Coronary artery (tissue), 2 donors: ENCODE measurements around the gene RAET1E.
A peak's percentile ranks its signal among the peaks of the same experiment; 100 is the strongest.
"Not testable (repeated sequence)": the region's sequence is repeated elsewhere in the genome, so short reads cannot be mapped to it uniquely, and the experiment has no call there.

Experiments
- DNase-seq: peaks from one replicate; pipeline ENCODE4 v3.0.0-alpha.2; 2017; ENCODE audit warnings: low spot score
- H3K27ac ChIP-seq, 2 donors: fragments of 200-600 bp; sonication (generic); one replicate each; pipeline ENCODE4 v1.5.1; 2016 to 2019
- H3K4me3 ChIP-seq: fragments of 200-600 bp; sonication (generic); 2 replicates; pipeline ENCODE4 v1.5.1; 2016; ENCODE audit warnings: mild to moderate bottlenecking, moderate library complexity
- CTCF ChIP-seq: fragments of 200-600 bp; sonication (generic); IDR thresholded peaks from one replicate; pipeline ENCODE4 v1.5.1; 2019; ENCODE audit warnings: antibody characterized with exemption

Gene RAET1E

GRCh38 chr6:149910721-149911151 lies 12.8 kb upstream of the RAET1E start:
- Histone ChIP-seq H3K27ac (no peak overlapping the region), H3K4me3 (no peak overlapping the region)
- TF ChIP-seq CTCF, result no peak
- no peak for DNase-seq

GRCh38 chr6:149909701-149910470 lies 12.0 kb upstream of the RAET1E start:
- no peak for TF ChIP-seq CTCF
- peak; percentile 47 for DNase-seq

DNA sequence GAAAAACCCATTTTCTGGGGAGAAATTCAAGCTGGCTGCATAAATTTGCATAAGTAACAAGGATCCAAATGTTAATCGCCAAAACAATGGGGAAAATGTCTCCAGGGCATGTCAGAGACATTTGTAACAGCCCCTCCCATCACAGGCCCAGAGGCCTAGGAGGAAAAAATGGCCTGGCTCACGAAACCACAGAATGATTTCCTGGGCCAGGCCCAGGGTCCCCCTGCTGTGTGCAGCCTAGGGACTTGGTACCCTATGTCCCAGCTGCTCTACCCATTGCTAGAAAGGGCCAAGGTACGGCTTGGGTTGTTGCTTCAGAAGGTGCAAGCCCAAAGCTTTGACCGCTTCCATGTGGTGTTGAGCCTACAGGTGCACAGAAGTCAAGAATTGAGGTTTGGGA lies 10.6 kb upstream of the RAET1E start:
- not testable (repeated sequence) for H3K4me3 ChIP-seq, H3K27ac ChIP-seq
- peak; percentile 38 for DNase-seq

More at GRCh38 chr6:149909701-149910470, 12.0 kb upstream of the RAET1E start:
- no peak overlapping the region for H3K4me3 ChIP-seq
- no peak overlapping the region for H3K27ac ChIP-seq

- no peak overlapping the region for H3K4me3 ChIP-seq
- DNase-seq, result peak; percentile 54
- no peak overlapping the region for H3K27ac ChIP-seq
- TF ChIP-seq CTCF, result no peak
Observed at GRCh38 chr6:149907317-149907716, 9.4 kb upstream of the RAET1E start.

DNA sequence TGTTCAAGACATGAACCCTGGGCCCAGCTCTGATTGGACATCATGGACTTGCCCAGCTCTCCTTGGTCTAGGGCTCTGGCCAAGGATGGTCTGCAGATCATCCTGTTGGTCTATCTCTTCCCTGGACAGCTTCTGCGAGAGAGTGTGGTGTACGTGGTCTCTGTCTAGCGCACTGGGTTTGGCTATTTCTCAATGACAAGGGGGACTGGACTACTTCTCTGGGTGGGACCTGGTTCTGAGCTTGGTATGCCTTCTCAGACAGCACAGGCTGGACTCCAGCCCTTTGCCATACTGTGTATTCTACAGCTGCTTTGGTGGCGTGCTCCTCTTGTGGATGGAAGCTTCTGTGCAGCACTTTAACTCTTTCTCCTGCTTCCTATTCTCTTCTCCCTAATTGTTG lies 8.5 kb upstream of the RAET1E start:
- TF ChIP-seq CTCF, result no peak
- Histone ChIP-seq H3K4me3 (no peak overlapping the region), H3K27ac (no peak overlapping the region)
- DNase-seq, result no peak

- TF ChIP-seq CTCF, result no peak
- no peak overlapping the region for H3K4me3 ChIP-seq
- no peak overlapping the region for H3K27ac ChIP-seq
- DNase-seq, result no peak
Observed at GRCh38 chr6:149905911-149906371, 8.0 kb upstream of the RAET1E start.

- H3K27ac ChIP-seq, result no peak overlapping the region
- no peak for TF ChIP-seq CTCF
- H3K4me3 ChIP-seq, result no peak overlapping the region
- DNase-seq, result peak; percentile 54
Observed at GRCh38 chr6:149905371-149905910, 7.5 kb upstream of the RAET1E start.
